Measurements from ENCODE around the gene TAF1D.

TAF1D gene

DNA sequence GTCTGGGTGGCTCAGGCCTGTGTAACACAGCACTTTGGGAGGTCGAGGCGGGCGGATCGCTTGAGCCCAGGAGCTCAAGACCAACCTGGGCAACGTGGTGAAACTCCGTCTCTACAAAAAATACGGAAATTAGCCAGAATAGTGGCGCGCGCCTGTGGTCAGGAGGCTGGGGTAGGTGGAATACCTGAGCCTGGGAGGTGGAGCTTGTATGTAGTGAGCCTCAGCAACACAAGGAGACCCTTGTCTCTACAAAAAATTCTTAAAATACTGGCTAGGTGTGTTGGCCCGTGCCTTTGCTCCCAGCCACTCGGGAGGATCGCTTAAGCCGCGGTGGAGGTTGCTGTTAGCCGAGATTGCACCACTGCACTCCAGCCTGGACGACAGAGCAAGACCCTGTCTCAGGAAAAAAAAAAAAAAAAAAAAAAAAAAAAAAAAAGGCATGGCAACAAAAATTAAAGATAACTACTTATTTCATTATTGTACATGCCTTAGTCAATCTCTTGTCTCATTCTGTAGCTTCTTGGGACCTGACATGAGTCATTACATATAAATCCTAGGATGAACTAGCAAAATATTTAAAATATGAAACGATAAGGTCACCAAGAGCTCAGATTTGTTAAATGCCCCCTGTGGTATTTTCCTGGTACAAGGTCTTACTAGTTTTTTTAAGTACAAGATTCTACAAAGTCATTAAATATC lies 1.1 kb downstream of the TAF1D start:
- TF ChIP-seq TCF4 (CRISPR knock-in tag; IDR thresholded peaks at IDR 0.05; ENCODE audit: borderline replicate concordance), result no peak
- no peak for TF ChIP-seq BACH2 (CRISPR knock-in tag; IDR thresholded peaks at IDR 0.05; ENCODE audit: borderline replicate concordance)
- TF ChIP-seq ZNF70 (CRISPR knock-in tag; IDR thresholded peaks at IDR 0.05), result no peak
- no peak for TF ChIP-seq ZNF8 (CRISPR knock-in tag; IDR thresholded peaks at IDR 0.05)
- TF ChIP-seq SNAI2 (CRISPR knock-in tag; IDR thresholded peaks at IDR 0.05), result no peak
- TF ChIP-seq CSDC2 (CRISPR knock-in tag; IDR thresholded peaks at IDR 0.05), result no peak
- no peak for TF ChIP-seq RARB (CRISPR knock-in tag; IDR thresholded peaks at IDR 0.05)

DNA sequence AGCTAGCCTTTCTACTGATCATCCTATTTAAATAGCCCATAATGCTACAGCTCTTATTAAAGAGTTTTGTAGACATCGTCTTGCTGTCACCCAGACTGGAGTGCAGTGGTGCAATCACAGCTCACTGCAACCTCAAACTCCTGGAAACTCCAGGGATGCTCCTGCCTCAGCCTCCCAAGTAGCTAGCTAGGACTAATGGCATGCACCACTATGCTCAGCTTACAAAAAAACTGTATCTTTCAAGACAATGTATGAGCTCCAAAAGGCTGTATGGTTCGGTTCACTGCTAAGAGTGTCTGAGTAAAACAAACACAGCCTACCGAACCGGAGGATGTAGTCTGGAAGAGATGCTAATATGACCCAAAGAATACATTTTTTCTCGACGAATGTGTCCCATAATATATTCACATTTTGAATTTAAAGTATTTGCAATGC lies 2.6 kb downstream of the TAF1D start:
- TF ChIP-seq ARNTL (CRISPR knock-in tag; IDR thresholded peaks at IDR 0.05; ENCODE audit: borderline replicate concordance, low read depth) (no peak), GLIS3 (CRISPR knock-in tag; IDR thresholded peaks at IDR 0.05) (no peak), ESRRG (CRISPR knock-in tag; IDR thresholded peaks at IDR 0.05) (no peak), ZNF8 (CRISPR knock-in tag; IDR thresholded peaks at IDR 0.05) (no peak), BACH2 (CRISPR knock-in tag; IDR thresholded peaks at IDR 0.05; ENCODE audit: borderline replicate concordance) (no peak), ISL1 (CRISPR knock-in tag; IDR thresholded peaks at IDR 0.05) (no peak)
- TF ChIP-seq, protein P1, sequence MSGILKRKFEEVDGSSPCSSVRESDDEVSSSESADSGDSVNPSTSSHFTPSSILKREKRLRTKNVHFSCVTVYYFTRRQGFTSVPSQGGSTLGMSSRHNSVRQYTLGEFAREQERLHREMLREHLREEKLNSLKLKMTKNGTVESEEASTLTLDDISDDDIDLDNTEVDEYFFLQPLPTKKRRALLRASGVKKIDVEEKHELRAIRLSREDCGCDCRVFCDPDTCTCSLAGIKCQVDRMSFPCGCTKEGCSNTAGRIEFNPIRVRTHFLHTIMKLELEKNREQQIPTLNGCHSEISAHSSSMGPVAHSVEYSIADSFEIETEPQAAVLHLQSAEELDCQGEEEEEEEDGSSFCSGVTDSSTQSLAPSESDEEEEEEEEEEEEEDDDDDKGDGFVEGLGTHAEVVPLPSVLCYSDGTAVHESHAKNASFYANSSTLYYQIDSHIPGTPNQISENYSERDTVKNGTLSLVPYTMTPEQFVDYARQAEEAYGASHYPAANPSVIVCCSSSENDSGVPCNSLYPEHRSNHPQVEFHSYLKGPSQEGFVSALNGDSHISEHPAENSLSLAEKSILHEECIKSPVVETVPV (CRISPR knock-in tag; IDR thresholded peaks at IDR 0.05), result no peak
- TF ChIP-seq, protein P2, sequence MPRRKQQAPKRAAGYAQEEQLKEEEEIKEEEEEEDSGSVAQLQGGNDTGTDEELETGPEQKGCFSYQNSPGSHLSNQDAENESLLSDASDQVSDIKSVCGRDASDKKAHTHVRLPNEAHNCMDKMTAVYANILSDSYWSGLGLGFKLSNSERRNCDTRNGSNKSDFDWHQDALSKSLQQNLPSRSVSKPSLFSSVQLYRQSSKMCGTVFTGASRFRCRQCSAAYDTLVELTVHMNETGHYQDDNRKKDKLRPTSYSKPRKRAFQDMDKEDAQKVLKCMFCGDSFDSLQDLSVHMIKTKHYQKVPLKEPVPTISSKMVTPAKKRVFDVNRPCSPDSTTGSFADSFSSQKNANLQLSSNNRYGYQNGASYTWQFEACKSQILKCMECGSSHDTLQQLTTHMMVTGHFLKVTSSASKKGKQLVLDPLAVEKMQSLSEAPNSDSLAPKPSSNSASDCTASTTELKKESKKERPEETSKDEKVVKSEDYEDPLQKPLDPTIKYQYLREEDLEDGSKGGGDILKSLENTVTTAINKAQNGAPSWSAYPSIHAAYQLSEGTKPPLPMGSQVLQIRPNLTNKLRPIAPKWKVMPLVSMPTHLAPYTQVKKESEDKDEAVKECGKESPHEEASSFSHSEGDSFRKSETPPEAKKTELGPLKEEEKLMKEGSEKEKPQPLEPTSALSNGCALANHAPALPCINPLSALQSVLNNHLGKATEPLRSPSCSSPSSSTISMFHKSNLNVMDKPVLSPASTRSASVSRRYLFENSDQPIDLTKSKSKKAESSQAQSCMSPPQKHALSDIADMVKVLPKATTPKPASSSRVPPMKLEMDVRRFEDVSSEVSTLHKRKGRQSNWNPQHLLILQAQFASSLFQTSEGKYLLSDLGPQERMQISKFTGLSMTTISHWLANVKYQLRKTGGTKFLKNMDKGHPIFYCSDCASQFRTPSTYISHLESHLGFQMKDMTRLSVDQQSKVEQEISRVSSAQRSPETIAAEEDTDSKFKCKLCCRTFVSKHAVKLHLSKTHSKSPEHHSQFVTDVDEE (CRISPR knock-in tag; IDR thresholded peaks at IDR 0.05), result no peak

More for the DNA sequence above, 1.1 kb downstream of the TAF1D start:
- peak; percentile 5; the same call in 2 of the 3 replicates for ATAC-seq

DNA sequence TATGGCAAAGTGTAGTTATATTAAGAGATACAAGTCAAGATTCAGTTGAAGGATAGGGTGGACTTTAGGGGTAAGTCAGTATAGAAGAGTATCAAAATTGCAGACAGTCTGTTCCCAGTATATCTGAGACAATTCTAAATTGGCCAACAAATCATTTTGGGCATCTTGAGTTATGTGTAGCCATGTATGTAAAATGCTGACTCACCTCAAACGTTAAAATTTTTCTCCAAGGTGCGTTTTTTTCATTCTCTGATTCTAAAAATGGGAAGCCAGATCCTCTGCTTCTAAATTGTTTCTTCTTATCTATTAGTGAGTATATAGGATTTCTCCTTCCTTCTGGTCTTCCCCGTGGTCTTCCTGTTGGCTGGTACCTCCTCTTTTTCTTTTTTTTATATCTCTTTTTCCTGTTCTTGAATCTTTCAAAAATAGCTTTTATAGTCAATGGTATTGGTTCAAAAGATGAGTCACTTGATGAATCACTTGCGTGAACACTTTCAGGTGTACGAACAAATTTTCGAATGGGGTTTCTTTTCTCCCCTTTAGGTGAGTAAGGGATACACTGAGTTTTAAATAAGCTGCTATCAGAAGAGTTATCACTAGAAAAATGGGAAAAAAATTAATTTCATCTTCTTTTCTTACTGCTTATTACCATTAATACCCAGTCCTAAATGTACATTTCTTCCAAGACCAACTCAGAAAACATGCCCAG lies 3.2 kb downstream of the TAF1D start:
- ATAC-seq, result no peak
- TF ChIP-seq TCF4 (CRISPR knock-in tag; IDR thresholded peaks at IDR 0.05; ENCODE audit: borderline replicate concordance) (no peak), PPARA (CRISPR knock-in tag; IDR thresholded peaks at IDR 0.05; ENCODE audit: borderline replicate concordance) (no peak), CSDC2 (CRISPR knock-in tag; IDR thresholded peaks at IDR 0.05) (no peak), TOX (CRISPR knock-in tag; IDR thresholded peaks at IDR 0.05; ENCODE audit: borderline replicate concordance) (no peak), ISL1 (CRISPR knock-in tag; IDR thresholded peaks at IDR 0.05) (no peak)
- TF ChIP-seq, protein P1 (CRISPR knock-in tag; IDR thresholded peaks at IDR 0.05), result no peak
- TF ChIP-seq, protein P3, sequence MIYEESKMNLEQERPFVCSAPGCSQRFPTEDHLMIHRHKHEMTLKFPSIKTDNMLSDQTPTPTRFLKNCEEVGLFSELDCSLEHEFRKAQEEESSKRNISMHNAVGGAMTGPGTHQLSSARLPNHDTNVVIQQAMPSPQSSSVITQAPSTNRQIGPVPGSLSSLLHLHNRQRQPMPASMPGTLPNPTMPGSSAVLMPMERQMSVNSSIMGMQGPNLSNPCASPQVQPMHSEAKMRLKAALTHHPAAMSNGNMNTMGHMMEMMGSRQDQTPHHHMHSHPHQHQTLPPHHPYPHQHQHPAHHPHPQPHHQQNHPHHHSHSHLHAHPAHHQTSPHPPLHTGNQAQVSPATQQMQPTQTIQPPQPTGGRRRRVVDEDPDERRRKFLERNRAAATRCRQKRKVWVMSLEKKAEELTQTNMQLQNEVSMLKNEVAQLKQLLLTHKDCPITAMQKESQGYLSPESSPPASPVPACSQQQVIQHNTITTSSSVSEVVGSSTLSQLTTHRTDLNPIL (CRISPR knock-in tag; IDR thresholded peaks at IDR 0.05; ENCODE audit: low read depth), result no peak

More for the DNA sequence above, 2.6 kb downstream of the TAF1D start:
- no peak for ATAC-seq

DNA sequence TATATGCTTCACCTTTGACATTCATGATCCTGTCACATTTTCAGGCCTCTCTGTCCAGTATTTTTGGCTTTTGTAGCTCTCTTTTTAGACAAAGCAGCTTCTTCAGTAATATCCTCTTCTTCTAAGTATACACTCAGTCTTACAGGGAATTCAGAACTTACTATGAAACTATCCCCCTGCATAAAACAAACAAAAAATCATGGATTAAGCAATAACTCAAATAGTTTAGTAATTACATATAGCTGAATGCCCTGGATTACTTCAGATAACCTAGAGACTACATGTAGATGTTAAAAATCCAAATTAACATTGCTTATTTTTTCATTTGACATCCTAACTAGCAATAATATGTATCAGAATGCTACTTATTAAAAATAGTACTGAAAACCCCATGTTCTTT lies 5.2 kb downstream of the TAF1D start:
- ATAC-seq, result no peak
- no peak for TF ChIP-seq ISL1 (CRISPR knock-in tag; IDR thresholded peaks at IDR 0.05)
- TF ChIP-seq CSDC2 (CRISPR knock-in tag; IDR thresholded peaks at IDR 0.05), result no peak
- TF ChIP-seq ZFP30 (CRISPR knock-in tag; IDR thresholded peaks at IDR 0.05), result no peak
- TF ChIP-seq ZNF8 (CRISPR knock-in tag; IDR thresholded peaks at IDR 0.05), result no peak
- no peak for TF ChIP-seq SNAI2 (CRISPR knock-in tag; IDR thresholded peaks at IDR 0.05)
- no peak for TF ChIP-seq GLIS3 (CRISPR knock-in tag; IDR thresholded peaks at IDR 0.05)
- no peak for TF ChIP-seq ARNTL (CRISPR knock-in tag; IDR thresholded peaks at IDR 0.05; ENCODE audit: borderline replicate concordance, low read depth)
- no peak for TF ChIP-seq TCF4 (CRISPR knock-in tag; IDR thresholded peaks at IDR 0.05; ENCODE audit: borderline replicate concordance)
- TF ChIP-seq, protein P1 (CRISPR knock-in tag; IDR thresholded peaks at IDR 0.05), result no peak
- TF ChIP-seq ZC3H10 (CRISPR knock-in tag; IDR thresholded peaks at IDR 0.05), result no peak
- no peak for TF ChIP-seq PPARA (CRISPR knock-in tag; IDR thresholded peaks at IDR 0.05; ENCODE audit: borderline replicate concordance)
- TF ChIP-seq, protein P4, sequence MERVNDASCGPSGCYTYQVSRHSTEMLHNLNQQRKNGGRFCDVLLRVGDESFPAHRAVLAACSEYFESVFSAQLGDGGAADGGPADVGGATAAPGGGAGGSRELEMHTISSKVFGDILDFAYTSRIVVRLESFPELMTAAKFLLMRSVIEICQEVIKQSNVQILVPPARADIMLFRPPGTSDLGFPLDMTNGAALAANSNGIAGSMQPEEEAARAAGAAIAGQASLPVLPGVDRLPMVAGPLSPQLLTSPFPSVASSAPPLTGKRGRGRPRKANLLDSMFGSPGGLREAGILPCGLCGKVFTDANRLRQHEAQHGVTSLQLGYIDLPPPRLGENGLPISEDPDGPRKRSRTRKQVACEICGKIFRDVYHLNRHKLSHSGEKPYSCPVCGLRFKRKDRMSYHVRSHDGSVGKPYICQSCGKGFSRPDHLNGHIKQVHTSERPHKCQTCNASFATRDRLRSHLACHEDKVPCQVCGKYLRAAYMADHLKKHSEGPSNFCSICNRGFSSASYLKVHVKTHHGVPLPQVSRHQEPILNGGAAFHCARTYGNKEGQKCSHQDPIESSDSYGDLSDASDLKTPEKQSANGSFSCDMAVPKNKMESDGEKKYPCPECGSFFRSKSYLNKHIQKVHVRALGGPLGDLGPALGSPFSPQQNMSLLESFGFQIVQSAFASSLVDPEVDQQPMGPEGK (CRISPR knock-in tag; IDR thresholded peaks at IDR 0.05; ENCODE audit: borderline replicate concordance), result no peak
- TF ChIP-seq, protein P5, sequence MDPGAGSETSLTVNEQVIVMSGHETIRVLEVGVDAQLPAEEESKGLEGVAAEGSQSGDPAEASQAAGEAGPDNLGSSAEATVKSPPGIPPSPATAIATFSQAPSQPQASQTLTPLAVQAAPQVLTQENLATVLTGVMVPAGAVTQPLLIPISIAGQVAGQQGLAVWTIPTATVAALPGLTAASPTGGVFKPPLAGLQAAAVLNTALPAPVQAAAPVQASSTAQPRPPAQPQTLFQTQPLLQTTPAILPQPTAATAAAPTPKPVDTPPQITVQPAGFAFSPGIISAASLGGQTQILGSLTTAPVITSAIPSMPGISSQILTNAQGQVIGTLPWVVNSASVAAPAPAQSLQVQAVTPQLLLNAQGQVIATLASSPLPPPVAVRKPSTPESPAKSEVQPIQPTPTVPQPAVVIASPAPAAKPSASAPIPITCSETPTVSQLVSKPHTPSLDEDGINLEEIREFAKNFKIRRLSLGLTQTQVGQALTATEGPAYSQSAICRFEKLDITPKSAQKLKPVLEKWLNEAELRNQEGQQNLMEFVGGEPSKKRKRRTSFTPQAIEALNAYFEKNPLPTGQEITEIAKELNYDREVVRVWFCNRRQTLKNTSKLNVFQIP (CRISPR knock-in tag; IDR thresholded peaks at IDR 0.05; ENCODE audit: borderline replicate concordance, low read depth), result no peak
